ENCODE measurements around the gene IGFN1.

DNA sequence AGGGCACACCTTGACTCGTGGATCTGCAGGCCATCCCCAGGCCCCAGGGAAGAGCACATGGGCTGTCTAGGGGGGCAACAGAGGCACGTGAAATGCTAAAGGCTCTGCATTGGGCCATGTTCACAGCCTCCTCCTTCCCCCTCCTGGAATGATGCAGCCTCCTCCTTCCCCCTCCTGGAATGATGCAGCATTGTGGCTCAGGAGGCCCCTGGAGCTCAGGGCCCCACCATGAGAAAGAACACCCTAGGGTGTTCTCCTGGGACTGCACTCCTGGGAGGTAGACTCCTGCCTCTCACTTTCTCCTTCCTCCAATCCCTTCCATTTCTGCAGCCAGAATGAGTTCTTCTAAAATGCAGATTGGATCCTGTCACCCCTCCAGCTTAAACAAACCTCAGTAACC lies 1.5 kb upstream of the IGFN1 start:
- TF ChIP-seq ZNF274 (IDR thresholded peaks at IDR 0.05; ENCODE audit: low read depth, low read length) (no peak), YY1 (IDR thresholded peaks at IDR 0.05; ENCODE audit: insufficient read depth, insufficient read length) (no peak)
